ENCODE results near the gene L3MBTL4. TPM values are rescaled to one million over a fixed set of nuclear protein-coding genes. Genes with fewer than 3 reads are reported as not detected.

The L3MBTL4 gene
- total RNA-seq, 1 donor from 2014 or later = 0.34 TPM

GRCh38 chr18:6397931-6398566, 16.7 kb downstream of the L3MBTL4 start:
- TF ChIP-seq CTCF (IDR thresholded peaks at IDR 0.05) (no peak), EZH2phosphoT487 (IDR thresholded peaks at IDR 0.05) (no peak), EZH2 (IDR thresholded peaks at IDR 0.05) (no peak)
- H3K9me3 Mint-ChIP-seq = peaks cover 3% of the 10 kb centered on the region
- no peak overlapping the region for H3K4me3 Mint-ChIP-seq
- H3K4me1 Mint-ChIP-seq = no peaks in the 10 kb centered on the region
- H3K4me3 ChIP-seq = no peak overlapping the region
- H3K36me3 Mint-ChIP-seq = no peaks in the 10 kb centered on the region
- H3K27me3 ChIP-seq = no peaks in the 10 kb centered on the region
- H3F3A ChIP-seq (ENCODE audit: low read depth) = no peaks in the 10 kb centered on the region
- H3K9ac ChIP-seq = no peak overlapping the region
- H3K27ac Mint-ChIP-seq = no peak overlapping the region
- H2AFZ ChIP-seq (replicated peaks) = no peak overlapping the region
- H3K27ac ChIP-seq = no peak overlapping the region
- H3K4me2 ChIP-seq = no peak overlapping the region
- H4K20me1 ChIP-seq (ENCODE audit: low read depth) = no peaks in the 10 kb centered on the region
- H3K79me2 ChIP-seq (ENCODE audit: low read depth) = no peaks in the 10 kb centered on the region
- H3K36me3 ChIP-seq = no peaks in the 10 kb centered on the region
- no peaks in the 10 kb centered on the region for H3K9me3 ChIP-seq (ENCODE audit: low read depth)
- no peaks in the 10 kb centered on the region for H3K4me1 ChIP-seq
- no peak for DNase-seq (ENCODE audit: low spot score)
- H3K27me3 Mint-ChIP-seq (ENCODE audit: insufficient read depth, low read depth) = no peaks in the 10 kb centered on the region

DNA sequence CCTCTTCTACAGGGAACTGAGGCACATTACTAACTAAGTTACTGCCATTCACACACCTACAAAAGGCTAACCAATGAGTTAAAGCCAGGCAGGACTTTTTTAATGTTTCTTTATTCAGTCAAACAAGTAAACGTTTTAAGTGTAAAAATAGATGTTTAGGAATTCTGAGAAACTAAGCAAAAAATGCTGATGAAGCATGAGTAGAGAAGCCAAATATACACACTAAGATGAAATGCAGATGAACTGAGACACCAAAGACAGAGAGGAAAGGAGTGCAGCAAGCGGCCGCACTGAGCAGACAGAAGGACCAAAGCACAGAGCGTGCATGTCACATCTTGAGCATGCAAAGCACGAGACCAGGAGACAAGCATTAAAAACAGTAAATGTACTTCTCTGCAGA, 17.9 kb downstream of the L3MBTL4 start:
- no peak overlapping the region for H2AFZ ChIP-seq (replicated peaks)
- no peak for DNase-seq (ENCODE audit: low spot score)
- H3K79me2 ChIP-seq (ENCODE audit: low read depth) = no peaks in the 10 kb centered on the region
- no peaks in the 10 kb centered on the region for H3K27me3 Mint-ChIP-seq (ENCODE audit: insufficient read depth, low read depth)
- H3K4me3 ChIP-seq = no peak overlapping the region
- H4K20me1 ChIP-seq (ENCODE audit: low read depth) = no peaks in the 10 kb centered on the region
- no peaks in the 10 kb centered on the region for H3K9me3 ChIP-seq (ENCODE audit: low read depth)
- TF ChIP-seq EZH2 (IDR thresholded peaks at IDR 0.05) (no peak), EZH2phosphoT487 (IDR thresholded peaks at IDR 0.05) (no peak), CTCF (IDR thresholded peaks at IDR 0.05) (no peak)
- no peaks in the 10 kb centered on the region for H3K27me3 ChIP-seq
- H3K4me1 ChIP-seq = no peaks in the 10 kb centered on the region
- no peak overlapping the region for H3K4me2 ChIP-seq
- H3K27ac ChIP-seq = no peak overlapping the region
- no peak overlapping the region for H3K9ac ChIP-seq
- H3F3A ChIP-seq (ENCODE audit: low read depth) = no peaks in the 10 kb centered on the region
- H3K4me1 Mint-ChIP-seq = no peaks in the 10 kb centered on the region
- H3K36me3 ChIP-seq = no peaks in the 10 kb centered on the region
- H3K36me3 Mint-ChIP-seq = no peaks in the 10 kb centered on the region
- H3K4me3 Mint-ChIP-seq = no peak overlapping the region
- H3K27ac Mint-ChIP-seq = no peak overlapping the region
- H3K9me3 Mint-ChIP-seq = peaks cover 7% of the 10 kb centered on the region

GRCh38 chr18:6396276-6396675, 18.4 kb downstream of the L3MBTL4 start:
- no peaks in the 10 kb centered on the region for H3K79me2 ChIP-seq (ENCODE audit: low read depth)
- Mint-ChIP-seq H3K4me1 (no peaks in the 10 kb centered on the region), H3K4me3 (no peak overlapping the region), H3K36me3 (no peaks in the 10 kb centered on the region), H3K9me3 (peaks cover 12% of the 10 kb centered on the region), H3K27ac (no peak overlapping the region), H3K27me3 (ENCODE audit: insufficient read depth, low read depth) (no peaks in the 10 kb centered on the region)
- no peaks in the 10 kb centered on the region for H3K36me3 ChIP-seq
- H3K4me2 ChIP-seq = no peak overlapping the region
- H3K4me1 ChIP-seq = no peaks in the 10 kb centered on the region
- no peak overlapping the region for H2AFZ ChIP-seq (replicated peaks)
- no peak overlapping the region for H3K9ac ChIP-seq
- no peaks in the 10 kb centered on the region for H3F3A ChIP-seq (ENCODE audit: low read depth)
- H3K27ac ChIP-seq = no peak overlapping the region
- TF ChIP-seq CTCF (IDR thresholded peaks at IDR 0.05) (no peak), EZH2phosphoT487 (IDR thresholded peaks at IDR 0.05) (no peak), EZH2 (IDR thresholded peaks at IDR 0.05) (no peak)
- no peak overlapping the region for H3K4me3 ChIP-seq
- DNase-seq (ENCODE audit: low spot score) = no peak
- H3K9me3 ChIP-seq (ENCODE audit: low read depth) = no peaks in the 10 kb centered on the region
- H3K27me3 ChIP-seq = no peaks in the 10 kb centered on the region
- no peaks in the 10 kb centered on the region for H4K20me1 ChIP-seq (ENCODE audit: low read depth)

All from neural progenitor cell (in vitro differentiated cells).